Thyroid gland (tissue), 4 donors: Measurements from ENCODE around the gene CTDSP2.

Experiments
- CTCF ChIP-seq, 6 experiments: fragments of 200-600 bp in 3 of 6; fragments of 450-650 bp in 3 of 6; sonication (generic) in 3 of 6; IDR thresholded peaks; one replicate each; pipeline ENCODE4 v1.5.1; 2016 to 2019; ENCODE audit warnings: antibody characterized with exemption in 6 of 6, mild to moderate bottlenecking in 2 of 6, inconsistent platforms in 1 of 6, moderate library complexity in 1 of 6
- POLR2A ChIP-seq, 2 donors: fragments of 450-650 bp; IDR thresholded peaks; one replicate each; pipeline ENCODE4 v1.6.1; 2017; ENCODE audit warnings: antibody characterized with exemption in 2 of 2, mild to moderate bottlenecking in 2 of 2, moderate library complexity in 1 of 2

GRCh38 chr12:57852620-57853500 is 6.3 kb upstream of the CTDSP2 start:
- TF ChIP-seq CTCF (IDR thresholded peaks at IDR 0.05) (peak in 3 of 6 experiments; percentile 4 to 29 (median 12)), POLR2A (IDR thresholded peaks at IDR 0.05) (no peak)
